ENCODE results near the gene PRM3.

The PRM3 gene

GRCh38 chr16:11272921-11273720 is at the start of gene PRM3:
Gene PRM3 (minus strand): TSS chr16:11273629. CDS start chr16:11273595, 34 bp downstream.
- no peak for DNase-seq

- DNase-seq, result no peak
Observed at GRCh38 chr16:11322823-11323222, 49.4 kb upstream of the PRM3 start.

- no peak for DNase-seq
Observed at GRCh38 chr16:11321662-11322061, 48.2 kb upstream of the PRM3 start.

- DNase-seq, result no peak
Observed at GRCh38 chr16:11320170-11320569, 46.7 kb upstream of the PRM3 start.

- no peak for DNase-seq
Observed at GRCh38 chr16:11319529-11320146, 46.2 kb upstream of the PRM3 start.

GRCh38 chr16:11318817-11319216 is 45.4 kb upstream of the PRM3 start:
- no peak for DNase-seq

GRCh38 chr16:11316331-11317015 is 43.0 kb upstream of the PRM3 start:
- no peak for DNase-seq

GRCh38 chr16:11315510-11315909 is 42.1 kb upstream of the PRM3 start:
- DNase-seq, result no peak

GRCh38 chr16:11314309-11314894 is 41.0 kb upstream of the PRM3 start:
- DNase-seq, result no peak

GRCh38 chr16:11313493-11314308 is 40.3 kb upstream of the PRM3 start:
- no peak for DNase-seq

GRCh38 chr16:11312718-11313492 is 39.5 kb upstream of the PRM3 start:
- peak; percentile 65 to 79 for DNase-seq

- peak; percentile 66 to 77 for DNase-seq
Observed at GRCh38 chr16:11310997-11311561, 37.6 kb upstream of the PRM3 start.

GRCh38 chr16:11310634-11310977 is 37.2 kb upstream of the PRM3 start:
- DNase-seq, result no peak

GRCh38 chr16:11309895-11310633 is 36.6 kb upstream of the PRM3 start:
- DNase-seq, result peak in 1 of 2 donors; percentile 72

GRCh38 chr16:11308493-11309283 is 35.3 kb upstream of the PRM3 start:
- peak in 1 of 2 donors; percentile 59 for DNase-seq

- no peak for DNase-seq
Observed at GRCh38 chr16:11307639-11308492, 34.4 kb upstream of the PRM3 start.

GRCh38 chr16:11306997-11307638 is 33.7 kb upstream of the PRM3 start:
- peak in 1 of 2 donors; percentile 45 for DNase-seq

- DNase-seq, result no peak
Observed at GRCh38 chr16:11306381-11306780, 33.0 kb upstream of the PRM3 start.
